GM12874 (cell line): Measurements from ENCODE around the gene SLC8B1.
A peak's percentile ranks its signal among the peaks of the same experiment; 100 is the strongest.

Experiments
- TF ChIP-seq, protein P1 (sequence below): IDR thresholded peaks from 2 replicates; pipeline ENCODE4 v1.5.1; 2011; ENCODE audit warnings: low read depth, mild to moderate bottlenecking, control low read depth, low read length, moderate library complexity; ENCODE audit not compliant: insufficient read depth

Gene SLC8B1

GRCh38 chr12:113317122-113317521, 17.8 kb downstream of the SLC8B1 start:
- TF ChIP-seq, protein P1, sequence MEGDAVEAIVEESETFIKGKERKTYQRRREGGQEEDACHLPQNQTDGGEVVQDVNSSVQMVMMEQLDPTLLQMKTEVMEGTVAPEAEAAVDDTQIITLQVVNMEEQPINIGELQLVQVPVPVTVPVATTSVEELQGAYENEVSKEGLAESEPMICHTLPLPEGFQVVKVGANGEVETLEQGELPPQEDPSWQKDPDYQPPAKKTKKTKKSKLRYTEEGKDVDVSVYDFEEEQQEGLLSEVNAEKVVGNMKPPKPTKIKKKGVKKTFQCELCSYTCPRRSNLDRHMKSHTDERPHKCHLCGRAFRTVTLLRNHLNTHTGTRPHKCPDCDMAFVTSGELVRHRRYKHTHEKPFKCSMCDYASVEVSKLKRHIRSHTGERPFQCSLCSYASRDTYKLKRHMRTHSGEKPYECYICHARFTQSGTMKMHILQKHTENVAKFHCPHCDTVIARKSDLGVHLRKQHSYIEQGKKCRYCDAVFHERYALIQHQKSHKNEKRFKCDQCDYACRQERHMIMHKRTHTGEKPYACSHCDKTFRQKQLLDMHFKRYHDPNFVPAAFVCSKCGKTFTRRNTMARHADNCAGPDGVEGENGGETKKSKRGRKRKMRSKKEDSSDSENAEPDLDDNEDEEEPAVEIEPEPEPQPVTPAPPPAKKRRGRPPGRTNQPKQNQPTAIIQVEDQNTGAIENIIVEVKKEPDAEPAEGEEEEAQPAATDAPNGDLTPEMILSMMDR = no peak

DNA sequence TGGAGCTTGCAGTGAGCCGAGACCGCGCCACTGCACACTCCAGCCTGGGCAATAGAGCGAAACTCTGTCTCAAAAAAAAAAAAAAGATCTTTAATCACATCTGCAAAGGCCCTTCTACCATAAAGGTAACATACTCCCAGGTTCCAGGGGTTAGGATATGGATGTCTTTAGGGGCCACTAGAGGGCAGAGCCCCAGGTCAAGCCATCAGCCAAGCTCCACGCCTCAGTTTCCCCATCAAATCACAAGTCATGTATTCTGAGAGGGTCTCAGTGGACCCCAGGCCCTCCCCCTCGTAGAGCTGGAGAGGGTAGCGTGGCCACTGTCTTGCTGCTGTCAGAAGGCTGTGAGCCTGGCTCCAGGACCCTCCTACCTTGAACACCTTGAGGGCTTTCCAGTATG, 18.8 kb downstream of the SLC8B1 start:
- TF ChIP-seq, protein P1 = no peak

- TF ChIP-seq, protein P1 = no peak
These were observed 19.6 kb downstream of the SLC8B1 start for GRCh38 chr12:113315358-113315757.

- TF ChIP-seq, protein P1 = no peak
These were observed 20.8 kb downstream of the SLC8B1 start for GRCh38 chr12:113314121-113314529.

GRCh38 chr12:113310489-113310888, 24.4 kb downstream of the SLC8B1 start:
- TF ChIP-seq, protein P1 = 0 out of 2 replicates have a peak, but pooled peaks have one; percentile 0

GRCh38 chr12:113306382-113306781, 28.5 kb downstream of the SLC8B1 start:
- TF ChIP-seq, protein P1 = no peak

DNA sequence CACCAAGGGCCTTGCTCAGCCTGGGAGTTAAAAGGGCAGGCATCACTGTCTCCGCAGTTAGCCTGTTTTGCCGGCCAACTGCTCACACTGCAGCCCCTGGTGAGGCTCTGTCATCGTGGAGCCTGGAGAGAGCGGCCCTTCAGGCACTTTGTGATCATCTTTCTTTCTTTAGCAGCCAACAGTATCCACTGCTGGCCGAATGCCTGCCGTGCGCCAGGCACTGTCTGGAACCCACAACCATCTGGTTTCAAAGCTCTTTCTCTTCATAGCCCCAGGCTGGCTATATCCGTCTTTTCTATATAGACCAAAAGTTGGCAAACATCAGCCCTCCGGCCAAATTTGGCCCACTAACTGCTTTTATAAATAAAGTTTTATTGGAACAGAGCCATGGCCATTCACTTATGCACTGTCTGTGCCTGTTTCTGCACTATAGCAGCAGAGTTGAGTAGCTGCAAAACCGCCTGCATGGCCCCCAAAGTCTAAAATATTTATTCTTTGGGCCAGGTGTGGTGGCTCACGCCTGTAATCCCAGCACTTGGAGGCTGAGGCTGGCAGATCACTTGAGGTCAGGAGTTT, 29.5 kb downstream of the SLC8B1 start:
- TF ChIP-seq, protein P1 = no peak
